Coronary artery (tissue), 2 donors: ENCODE measurements around the gene DCTN2.

ENCODE experiments used
- DNase-seq: peaks from one replicate; pipeline ENCODE4 v3.0.0-alpha.2; 2017; ENCODE audit warnings: low spot score
- H3K27ac ChIP-seq, 2 donors: fragments of 200-600 bp; sonication (generic); one replicate each; pipeline ENCODE4 v1.5.1; 2016 to 2019
- H3K4me3 ChIP-seq: fragments of 200-600 bp; sonication (generic); 2 replicates; pipeline ENCODE4 v1.5.1; 2016; ENCODE audit warnings: mild to moderate bottlenecking, moderate library complexity
- CTCF ChIP-seq: fragments of 200-600 bp; sonication (generic); IDR thresholded peaks from one replicate; pipeline ENCODE4 v1.5.1; 2019; ENCODE audit warnings: antibody characterized with exemption

The DCTN2 gene

GRCh38 chr12:57586832-57587429 lies 39.9 kb upstream of the DCTN2 start:
- H3K27ac ChIP-seq = no peak overlapping the region
- TF ChIP-seq CTCF = no peak
- no peak overlapping the region for H3K4me3 ChIP-seq
- DNase-seq = no peak

- no peak for TF ChIP-seq CTCF
- H3K4me3 ChIP-seq = no peak overlapping the region
- no peak for DNase-seq
- no peak overlapping the region for H3K27ac ChIP-seq
These were observed 39.1 kb upstream of the DCTN2 start for GRCh38 chr12:57586128-57586527.

- TF ChIP-seq CTCF = no peak
- no peak for DNase-seq
- Histone ChIP-seq H3K27ac (no peak overlapping the region), H3K4me3 (no peak overlapping the region)
These were observed 38.2 kb upstream of the DCTN2 start for GRCh38 chr12:57585156-57585555.

- no peak for TF ChIP-seq CTCF
- Histone ChIP-seq H3K27ac (no peak overlapping the region), H3K4me3 (no peak overlapping the region)
- no peak for DNase-seq
These were observed 37.7 kb upstream of the DCTN2 start for GRCh38 chr12:57584690-57585089.

- H3K27ac ChIP-seq = no peak overlapping the region
- H3K4me3 ChIP-seq = no peak overlapping the region
- TF ChIP-seq CTCF = no peak
- DNase-seq = no peak
These were observed 37.1 kb upstream of the DCTN2 start for GRCh38 chr12:57584050-57584449.

GRCh38 chr12:57583008-57583831 lies 36.2 kb upstream of the DCTN2 start:
- no peak overlapping the region for H3K27ac ChIP-seq
- peak; percentile 76 for TF ChIP-seq CTCF
- no peak overlapping the region for H3K4me3 ChIP-seq
- DNase-seq = peak; percentile 79

GRCh38 chr12:57582440-57582839 lies 35.4 kb upstream of the DCTN2 start:
- Histone ChIP-seq H3K27ac (no peak overlapping the region), H3K4me3 (no peak overlapping the region)
- no peak for TF ChIP-seq CTCF
- DNase-seq = no peak
